WTC11 (cell line): Measurements from ENCODE around the gene ERC2. TPM values are rescaled to one million over a fixed set of nuclear protein-coding genes. Genes with fewer than 3 reads are reported as not detected.

Source experiments
- ATAC-seq: fragments of 200-7000 bp; cut with Tn5 transposase; 2 replicates; pipeline ENCODE4 v1.10.0; 2021; ENCODE audit warnings: mild to moderate bottlenecking, moderate library complexity
- CTCF ChIA-PET: fragments of 300-600 bp; sonication (Branson Sonifier 250); formaldehyde crosslinking; loops from one replicate; lab custom pipeline; 2021; ENCODE audit warnings: antibody characterized with exemption; lab: Charles Lee
- POLR2A ChIA-PET: fragments of 350-600 bp; sonication (Branson Sonifier 250); formaldehyde crosslinking; loops from one replicate; lab custom pipeline; 2021; ENCODE audit warnings: antibody characterized with exemption; lab: Charles Lee
- DNase-seq: peaks from one replicate; pipeline ENCODE4 v3.0.0; 2021; ENCODE audit warnings: low spot score
- H3K27ac Mint-ChIP-seq: 2 replicates; pipeline ENCODE4 v1.8.0; 2021; ENCODE audit warnings: mixed read lengths
- H3K27me3 Mint-ChIP-seq: 2 replicates; pipeline ENCODE4 v1.8.0; 2021; ENCODE audit warnings: low read depth, mild to moderate bottlenecking, moderate library complexity, mixed read lengths
- H3K36me3 Mint-ChIP-seq: 2 replicates; pipeline ENCODE4 v1.8.0; 2021; ENCODE audit warnings: mixed read lengths
- H3K4me1 Mint-ChIP-seq: 2 replicates; pipeline ENCODE4 v1.8.0; 2022; ENCODE audit warnings: mixed read lengths
- H3K4me3 Mint-ChIP-seq: 2 replicates; pipeline ENCODE4 v1.8.0; 2021; ENCODE audit warnings: mild to moderate bottlenecking, moderate library complexity, mixed read lengths
- H3K9me3 Mint-ChIP-seq: 2 replicates; pipeline ENCODE4 v1.8.0; 2021; ENCODE audit warnings: mixed read lengths
- EMX1 ChIP-seq: fragments of 250-450 bp; sonication (Bioruptor Pico); IDR thresholded peaks from 2 replicates; pipeline ENCODE4 v1.8.0; 2021; ENCODE audit warnings: mild to moderate bottlenecking
- ESRRA ChIP-seq: sonication (generic); formaldehyde crosslinking; IDR thresholded peaks from 2 replicates; pipeline ENCODE4 v1.8.1; 2022; ENCODE audit warnings: mild to moderate bottlenecking, missing genetic modification reagents, borderline replicate concordance
- FOXJ3 ChIP-seq: sonication (generic); formaldehyde crosslinking; IDR thresholded peaks from 2 replicates; pipeline ENCODE4 v1.9.0; 2021; ENCODE audit warnings: missing genetic modification reagents, mild to moderate bottlenecking, borderline replicate concordance
- SMAD3 ChIP-seq: sonication (generic); formaldehyde crosslinking; IDR thresholded peaks from 2 replicates; pipeline ENCODE4 v1.8.0; 2022; ENCODE audit warnings: missing genetic modification reagents, mild to moderate bottlenecking, borderline replicate concordance
- TP53 ChIP-seq: sonication (generic); formaldehyde crosslinking; IDR thresholded peaks from 2 replicates; pipeline ENCODE4 v1.8.1; 2023; ENCODE audit warnings: mild to moderate bottlenecking, missing genetic modification reagents
- ZNF219 ChIP-seq: sonication (generic); formaldehyde crosslinking; IDR thresholded peaks from 2 replicates; pipeline ENCODE4 v1.8.0; 2023; ENCODE audit warnings: missing genetic modification reagents, mild to moderate bottlenecking, borderline replicate concordance
- ZNF263 ChIP-seq: sonication (generic); formaldehyde crosslinking; IDR thresholded peaks from 2 replicates; pipeline ENCODE4 v1.8.1; 2022; ENCODE audit warnings: low read depth, mild to moderate bottlenecking, moderate library complexity, missing genetic modification reagents
- total RNA-seq: library from RNA; stranded (reverse); gene quantifications from 3 replicates; pipeline ENCODE4 v1.2.3, GENCODE V29; 2021
- TF ChIP-seq, protein P1 (sequence below): fragments of 250-450 bp; sonication (Bioruptor Pico); IDR thresholded peaks from 2 replicates; pipeline ENCODE4 v1.9.0; 2021; ENCODE audit warnings: moderate library complexity, mild to moderate bottlenecking, inconsistent platforms, borderline replicate concordance
- TF ChIP-seq, protein P2 (sequence below): fragments of 250-450 bp; sonication (Bioruptor Pico); IDR thresholded peaks from 2 replicates; pipeline ENCODE4 v1.8.0; 2021; ENCODE audit warnings: mild to moderate bottlenecking
- TF ChIP-seq, protein P3 (sequence below): fragments of 250-450 bp; sonication (Bioruptor Pico); conservative IDR thresholded peaks from 2 replicates; pipeline ENCODE4 v1.9.0; 2021; ENCODE audit warnings: mild to moderate bottlenecking
- TF ChIP-seq, protein P4 (sequence below): sonication (generic); formaldehyde crosslinking; IDR thresholded peaks from 2 replicates; pipeline ENCODE4 v1.8.1; 2023; ENCODE audit warnings: mild to moderate bottlenecking, missing genetic modification reagents
- TF ChIP-seq, protein P5 (sequence below): sonication (generic); formaldehyde crosslinking; IDR thresholded peaks from 2 replicates; pipeline ENCODE4 v1.8.1; 2023; ENCODE audit warnings: mild to moderate bottlenecking, missing genetic modification reagents, moderate library complexity

The ERC2 gene
- total RNA-seq, 1 experiment from 2014 or later, result 23.5 TPM

DNA sequence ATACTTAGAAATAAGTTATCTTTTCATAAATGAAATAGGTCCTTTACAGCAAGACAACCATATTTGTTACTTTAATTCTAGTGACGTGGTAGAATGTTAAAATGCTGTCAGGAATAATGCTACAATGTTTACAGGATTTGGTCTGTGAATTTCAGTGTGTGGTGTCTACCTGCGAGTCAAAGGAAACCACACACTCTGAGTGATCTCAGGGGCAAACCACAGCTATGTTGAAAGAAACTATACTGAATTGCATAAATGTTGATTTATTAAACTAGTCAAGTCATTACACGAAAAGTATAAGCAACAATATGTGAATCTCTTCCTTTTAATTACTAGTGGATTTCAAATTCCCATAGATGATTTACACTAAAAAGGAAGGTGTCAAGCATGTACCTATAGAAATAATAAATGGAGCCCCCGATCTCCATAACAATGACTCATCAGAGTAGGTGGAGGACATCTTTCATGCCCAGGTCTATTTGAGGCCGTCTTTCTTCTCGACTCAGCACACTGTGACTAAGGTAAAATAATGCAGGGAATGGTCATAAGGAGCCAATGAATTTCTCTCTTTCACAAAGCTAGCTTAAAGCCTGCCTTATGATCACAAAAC is 463.0 kb downstream of the ERC2 start (continued):
- TF ChIP-seq EMX1 (CRISPR knock-in tag) (no peak), SMAD3 (CRISPR knock-in tag) (no peak), ZNF263 (no peak), TP53 (CRISPR knock-in tag) (no peak), ZNF219 (CRISPR knock-in tag) (no peak)

DNA sequence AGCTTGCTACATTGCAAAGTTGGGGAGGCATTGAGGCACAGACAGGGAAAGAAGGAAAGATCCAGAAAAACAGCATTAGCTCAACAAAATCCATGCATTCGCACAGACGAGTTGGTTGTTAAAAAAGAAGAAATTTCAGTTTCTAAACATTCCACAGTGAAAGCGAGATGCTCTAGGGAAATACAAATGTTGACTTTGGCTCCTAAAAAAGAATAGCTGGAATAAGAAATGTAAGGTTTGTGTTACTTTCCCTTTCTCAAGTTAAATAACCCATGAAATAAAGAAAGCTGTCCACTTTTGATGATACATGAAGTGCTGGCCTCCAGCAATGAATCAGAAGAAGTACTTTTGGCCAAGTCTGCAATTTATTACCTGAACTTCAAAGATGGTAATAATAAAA is 465.1 kb downstream of the ERC2 start:
- ChIA-PET POLR2A (no interaction called here), CTCF (no interaction called here)
- ATAC-seq, result no peak
- Mint-ChIP-seq H3K4me1 (peaks cover 59% of the 10 kb centered on the region), H3K27ac (0 out of 2 replicates have a peak overlapping the region, but pooled peaks have one; percentile 19), H3K4me3 (no peak overlapping the region), H3K36me3 (no peaks in the 10 kb centered on the region), H3K27me3 (no peaks in the 10 kb centered on the region), H3K9me3 (no peaks in the 10 kb centered on the region)
- DNase-seq, result no peak
- TF ChIP-seq, protein P1, sequence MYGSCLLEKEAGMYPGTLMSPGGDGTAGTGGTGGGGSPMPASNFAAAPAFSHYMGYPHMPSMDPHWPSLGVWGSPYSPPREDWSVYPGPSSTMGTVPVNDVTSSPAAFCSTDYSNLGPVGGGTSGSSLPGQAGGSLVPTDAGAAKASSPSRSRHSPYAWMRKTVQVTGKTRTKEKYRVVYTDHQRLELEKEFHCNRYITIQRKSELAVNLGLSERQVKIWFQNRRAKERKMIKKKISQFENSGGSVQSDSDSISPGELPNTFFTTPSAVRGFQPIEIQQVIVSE (CRISPR knock-in tag), result no peak

DNA sequence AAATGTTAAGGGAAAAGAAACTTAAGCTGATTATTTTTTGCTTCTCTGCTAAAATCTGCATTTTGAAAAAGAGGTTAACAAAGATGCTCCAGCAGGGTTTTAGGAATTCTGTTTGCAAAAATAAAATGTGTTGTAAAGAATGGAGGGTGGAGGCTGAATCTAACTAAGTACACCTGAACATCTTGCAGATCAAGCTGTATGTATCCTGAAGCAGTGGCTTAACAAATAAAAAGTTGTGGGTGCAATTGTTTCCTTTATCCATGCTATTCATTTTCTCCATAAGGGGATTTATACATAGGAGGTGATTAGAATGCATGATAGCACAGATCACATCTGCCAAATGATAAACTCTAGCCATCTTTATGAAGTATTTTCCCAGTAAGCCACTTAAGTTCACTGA is 466.3 kb downstream of the ERC2 start:
- H3K4me1 Mint-ChIP-seq, result peaks cover 54% of the 10 kb centered on the region
- no peaks in the 10 kb centered on the region for H3K36me3 Mint-ChIP-seq
- no peaks in the 10 kb centered on the region for H3K9me3 Mint-ChIP-seq
- H3K27ac Mint-ChIP-seq, result peak overlapping the region; percentile 26
- TF ChIP-seq, protein P2, sequence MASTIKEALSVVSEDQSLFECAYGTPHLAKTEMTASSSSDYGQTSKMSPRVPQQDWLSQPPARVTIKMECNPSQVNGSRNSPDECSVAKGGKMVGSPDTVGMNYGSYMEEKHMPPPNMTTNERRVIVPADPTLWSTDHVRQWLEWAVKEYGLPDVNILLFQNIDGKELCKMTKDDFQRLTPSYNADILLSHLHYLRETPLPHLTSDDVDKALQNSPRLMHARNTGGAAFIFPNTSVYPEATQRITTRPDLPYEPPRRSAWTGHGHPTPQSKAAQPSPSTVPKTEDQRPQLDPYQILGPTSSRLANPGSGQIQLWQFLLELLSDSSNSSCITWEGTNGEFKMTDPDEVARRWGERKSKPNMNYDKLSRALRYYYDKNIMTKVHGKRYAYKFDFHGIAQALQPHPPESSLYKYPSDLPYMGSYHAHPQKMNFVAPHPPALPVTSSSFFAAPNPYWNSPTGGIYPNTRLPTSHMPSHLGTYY, result no peak
- TF ChIP-seq FOXJ3 (CRISPR knock-in tag), result no peak
- no peaks in the 10 kb centered on the region for H3K27me3 Mint-ChIP-seq
- ChIA-PET POLR2A (no interaction called here), CTCF (no interaction called here)
- peak overlapping the region; percentile 29 for H3K4me3 Mint-ChIP-seq
- ATAC-seq (no peak), DNase-seq (no peak)

DNA sequence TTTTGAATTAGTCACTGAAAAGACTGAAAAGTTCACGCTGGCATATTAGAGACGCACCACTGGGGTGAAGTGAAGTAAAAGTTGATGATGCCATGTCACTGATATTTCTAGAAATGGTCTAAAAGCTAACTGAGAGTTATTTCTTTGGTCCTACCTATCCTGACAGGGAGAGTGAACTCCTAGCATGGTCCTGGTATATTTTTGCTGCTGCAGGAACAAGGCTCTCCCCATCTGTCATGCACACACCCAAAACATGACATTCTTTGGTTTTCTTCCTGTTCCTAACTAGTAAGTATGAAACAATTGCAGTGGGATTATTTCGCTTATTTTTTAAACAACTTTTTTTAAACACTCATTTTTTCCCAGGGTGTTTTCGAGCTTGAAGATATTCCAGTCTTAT is 466.7 kb downstream of the ERC2 start:
- H3K27ac Mint-ChIP-seq, result peak overlapping the region; percentile 26
- H3K36me3 Mint-ChIP-seq, result no peaks in the 10 kb centered on the region
- DNase-seq, result no peak
- H3K9me3 Mint-ChIP-seq, result no peaks in the 10 kb centered on the region
- no peaks in the 10 kb centered on the region for H3K27me3 Mint-ChIP-seq
- H3K4me1 Mint-ChIP-seq, result peaks cover 51% of the 10 kb centered on the region
- CTCF ChIA-PET, result no interaction called here
- POLR2A ChIA-PET, result no interaction called here
- ATAC-seq, result peak; percentile 44
- peak overlapping the region; percentile 29 for H3K4me3 Mint-ChIP-seq
- TF ChIP-seq, protein P3, sequence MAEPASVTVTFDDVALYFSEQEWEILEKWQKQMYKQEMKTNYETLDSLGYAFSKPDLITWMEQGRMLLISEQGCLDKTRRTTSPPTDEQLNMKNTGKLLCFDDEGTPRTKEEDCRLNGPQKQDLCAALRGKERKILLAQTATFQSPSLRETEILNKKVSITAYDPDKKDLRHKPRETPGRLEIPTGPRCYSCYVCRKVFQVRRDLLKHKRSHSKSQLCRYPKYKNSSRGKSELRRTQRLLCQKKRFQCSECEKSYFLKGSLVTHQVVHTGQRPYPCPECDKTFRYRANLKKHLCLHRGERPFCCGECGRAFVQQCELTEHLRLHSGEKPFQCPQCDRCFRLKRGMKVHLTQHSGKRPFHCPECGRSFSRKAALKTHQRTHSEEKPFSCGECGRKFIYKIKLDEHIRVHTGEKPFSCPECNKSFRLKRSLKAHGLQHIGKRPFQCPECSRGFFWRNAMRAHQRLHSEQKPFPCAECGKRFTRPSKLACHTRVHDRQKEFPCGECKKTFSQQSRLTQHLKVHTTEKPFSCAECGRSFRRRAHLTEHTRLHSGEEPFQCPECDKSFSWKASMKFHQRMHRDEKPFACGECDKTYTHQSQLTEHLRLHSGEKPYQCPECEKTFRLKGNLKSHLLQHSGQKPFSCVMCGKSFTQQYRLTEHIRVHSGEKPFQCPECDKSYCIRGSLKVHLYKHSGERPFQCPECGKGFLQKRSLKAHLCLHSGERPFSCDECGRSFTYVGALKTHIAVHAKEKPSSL (CRISPR knock-in tag), result no peak
- TF ChIP-seq, protein P4, sequence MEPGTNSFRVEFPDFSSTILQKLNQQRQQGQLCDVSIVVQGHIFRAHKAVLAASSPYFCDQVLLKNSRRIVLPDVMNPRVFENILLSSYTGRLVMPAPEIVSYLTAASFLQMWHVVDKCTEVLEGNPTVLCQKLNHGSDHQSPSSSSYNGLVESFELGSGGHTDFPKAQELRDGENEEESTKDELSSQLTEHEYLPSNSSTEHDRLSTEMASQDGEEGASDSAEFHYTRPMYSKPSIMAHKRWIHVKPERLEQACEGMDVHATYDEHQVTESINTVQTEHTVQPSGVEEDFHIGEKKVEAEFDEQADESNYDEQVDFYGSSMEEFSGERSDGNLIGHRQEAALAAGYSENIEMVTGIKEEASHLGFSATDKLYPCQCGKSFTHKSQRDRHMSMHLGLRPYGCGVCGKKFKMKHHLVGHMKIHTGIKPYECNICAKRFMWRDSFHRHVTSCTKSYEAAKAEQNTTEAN (CRISPR knock-in tag), result no peak
- TF ChIP-seq, protein P5, sequence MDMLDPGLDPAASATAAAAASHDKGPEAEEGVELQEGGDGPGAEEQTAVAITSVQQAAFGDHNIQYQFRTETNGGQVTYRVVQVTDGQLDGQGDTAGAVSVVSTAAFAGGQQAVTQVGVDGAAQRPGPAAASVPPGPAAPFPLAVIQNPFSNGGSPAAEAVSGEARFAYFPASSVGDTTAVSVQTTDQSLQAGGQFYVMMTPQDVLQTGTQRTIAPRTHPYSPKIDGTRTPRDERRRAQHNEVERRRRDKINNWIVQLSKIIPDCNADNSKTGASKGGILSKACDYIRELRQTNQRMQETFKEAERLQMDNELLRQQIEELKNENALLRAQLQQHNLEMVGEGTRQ (CRISPR knock-in tag), result no peak
- TF ChIP-seq, protein P1 (CRISPR knock-in tag), result no peak
- TF ChIP-seq ESRRA (CRISPR knock-in tag), result no peak
- TF ChIP-seq, all 79 proteins: peak for 0
